Erythroblast (primary cell): ENCODE measurements around the gene SRSF3.

Experiments used
- GATA1 ChIP-seq: IDR thresholded peaks from 2 replicates; pipeline ENCODE4 v1.6.1; 2011; ENCODE audit warnings: low read depth, mild to moderate bottlenecking, control low read depth, low read length, moderate library complexity
- POLR2A ChIP-seq: IDR thresholded peaks from 2 replicates; pipeline ENCODE4 v1.6.1; 2011; ENCODE audit warnings: mild to moderate bottlenecking, low read length

DNA sequence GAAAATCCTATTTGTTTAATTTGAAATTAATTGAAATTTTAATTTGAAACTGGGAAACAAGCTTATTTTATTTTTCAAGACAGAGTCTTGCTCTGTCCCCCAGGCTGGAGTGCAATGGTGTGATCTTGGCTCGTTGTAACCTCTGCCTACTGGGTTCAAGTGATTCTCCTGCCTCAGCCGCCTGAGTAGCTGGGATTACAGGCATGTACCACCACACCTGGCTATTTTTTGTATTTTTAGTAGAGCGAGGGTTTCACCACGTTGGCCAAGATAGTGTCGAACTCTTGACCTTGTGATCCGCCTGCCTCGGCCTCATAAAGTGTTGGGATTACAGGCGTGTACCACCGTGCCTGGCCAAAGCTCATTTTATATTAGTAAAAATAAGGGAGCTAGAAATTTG, 4.2 kb downstream of the SRSF3 start:
- no peak for TF ChIP-seq POLR2A
- no peak for TF ChIP-seq GATA1
